Adrenal gland (tissue), 12 donors: Measurements from ENCODE around the gene PRAMEF15. TPM values are rescaled to one million over a fixed set of nuclear protein-coding genes. Genes with fewer than 3 reads are reported as not detected.
"Not testable (repeated sequence)": the region's sequence is repeated elsewhere in the genome, so short reads cannot be mapped to it uniquely, and the experiment has no call there.

ENCODE experiments used
- DNase-seq, 7 donors: peaks; one replicate each; pipeline ENCODE4 v3.0.0-alpha.2; 2019 to 2020
- H3K27ac ChIP-seq, 5 donors: fragments of 200-600 bp; sonication (generic) in 4 of 5; 1 replicate in 3 of 5; 2 replicates in 2 of 5; pipeline versions ENCODE4 v1.5.1 to v1.8.0; 2016 to 2020; ENCODE audit warnings: mild to moderate bottlenecking in 1 of 5
- H3K27me3 ChIP-seq: fragments of 200-600 bp; 2 replicates; pipeline ENCODE4 v1.8.0; 2021
- H3K36me3 ChIP-seq, 2 donors: fragments of 200-600 bp; replicated peaks in 1 of 2; 1 replicate in 1 of 2; 2 replicates in 1 of 2; pipeline versions ENCODE4 v1.5.1 to v1.8.0; 2018 to 2022
- H3K4me1 ChIP-seq, 2 donors: fragments of 200-600 bp; replicated peaks in 1 of 2; 1 replicate in 1 of 2; 2 replicates in 1 of 2; pipeline versions ENCODE4 v1.5.1 to v1.8.0; 2018 to 2021
- H3K4me3 ChIP-seq, 4 donors: fragments of 200-600 bp; sonication (generic) in 3 of 4; one replicate each; pipeline ENCODE4 v1.5.1; 2016 to 2018
- H3K9me3 ChIP-seq, 3 donors: fragments of 200-600 bp; sonication (generic) in 1 of 3; replicated peaks in 1 of 3; 1 replicate in 2 of 3; 2 replicates in 1 of 3; pipeline versions ENCODE4 v1.5.1 to v1.8.0; 2016 to 2021
- CTCF ChIP-seq, 6 experiments: fragments of 450-650 bp in 4 of 6; fragments of 200-600 bp in 2 of 6; sonication (generic) in 1 of 6; IDR thresholded peaks; 1 replicate in 5 of 6; 2 replicates in 1 of 6; pipeline versions ENCODE4 v1.5.1 to v1.8.0; 2016 to 2021; ENCODE audit warnings: antibody characterized with exemption in 6 of 6, mild to moderate bottlenecking in 2 of 6, moderate library complexity in 1 of 6
- WGBS, 4 donors: extraction: QIAGEN DNeasy Blood & Tissue Kit in 2 of 4; methylation state at CpG; one replicate each; pipeline versions ENCODE4 v1.1.5 to v1.1.7; 2013 to 2017; 5-methylcytosine and 5-hydroxymethylcytosine counted together
- intact Hi-C, 2 donors: fragments of 100-400 bp; cut with DNase I; formaldehyde crosslinking; loops; one replicate each; pipeline versions ENCODE4 v1.14.1 to v1.15.0; 2022 to 2023
- polyA plus RNA-seq, 3 donors: library from polyadenylated mRNA; stranded (reverse); fragments of 200-250 nt in 2 of 3; fragments of 350-450 nt in 1 of 3; fragmentation: Illumina TruSeq in 1 of 3; extraction: RNeasy Lipid Tissue Mini Kit (QIAGEN cat#74804) in 1 of 3; gene quantifications; one replicate each; pipeline ENCODE4 v1.2.3, GENCODE V29; 2013 to 2014
- small RNA-seq, 2 donors: library from RNA; depleted of rRNA; stranded (forward); fragments of <200 nt; gene quantifications; one replicate each; pipeline ENCODE3, GENCODE V24; 2016
- total RNA-seq, 9 donors: library from RNA; depleted of rRNA in 4 of 9; stranded (reverse); fragments of >200 nt in 4 of 9; fragments of 120-200 nt in 1 of 9; fragmentation: NEBNext Ultra II Directional in 1 of 9; extraction: Animal tissue kit (Norgen Biotek cat#: 25700) in 1 of 9; gene quantifications; one replicate each; pipeline versions ENCODE4 v1.1.0 to v1.2.4, GENCODE V29; 2013 to 2023
- donor health status: healthy with polysubstance abuse.
- donor health status: Bipolar disorder and iron deficiency.
- donor health status: DM: yes; HTN: yes; CAD: no.
- donor health status: DM: no; HTN: no; CAD: no.
- donor health status: DM: no; HTN: no; CAD: no.
- donor health status: DM: yes; HTN: yes; CAD: no.

Gene PRAMEF15
- total and polyA plus RNA-seq, 12 donors, result not detected

GRCh38 chr1:13368544-13368943 is 53.2 kb downstream of the PRAMEF15 start:
- 44 to 62% (median 59%) methylated on average over 3 to 4 of the region's 4 CpGs for WGBS, 4 donors
- H3K4me3 ChIP-seq, H3K27ac ChIP-seq, H3K9me3 ChIP-seq, H3K27me3 ChIP-seq, H3K36me3 ChIP-seq, H3K4me1 ChIP-seq, intact Hi-C loops: not testable (repeated sequence)
- peak in 6 of 7 donors; percentile 23 to 64 (median 50) for DNase-seq
- peak in 4 of 6 experiments; percentile 22 to 27 (median 24) for TF ChIP-seq CTCF (IDR thresholded peaks at IDR 0.05)

Small RNA genes lying within 50 kb of the gene (small RNA-seq; reads per million reads assigned to genes)
- 0 reads per million in 2 donors for gene RNU6-771P

Other genes with a start within 250 kb of the PRAMEF15 start
- gene PRAMEF25, start 244.8 kb upstream of the PRAMEF15 start, total RNA-seq, result not detected
- gene PRAMEF25, start 244.8 kb upstream of the PRAMEF15 start, polyA plus RNA-seq, result not detected
- gene HNRNPCL2, start 198.7 kb upstream of the PRAMEF15 start, total RNA-seq, result not detected
- gene HNRNPCL2, start 198.7 kb upstream of the PRAMEF15 start, polyA plus RNA-seq, result not detected
- not detected for gene PRAMEF26, start 159.6 kb upstream of the PRAMEF15 start, total RNA-seq
- not detected for gene PRAMEF26, start 159.6 kb upstream of the PRAMEF15 start, polyA plus RNA-seq
- not detected for gene HNRNPCL4, start 149.9 kb upstream of the PRAMEF15 start, total RNA-seq
- gene HNRNPCL4, start 149.9 kb upstream of the PRAMEF15 start, polyA plus RNA-seq, result not detected
- not detected for gene PRAMEF9, start 143.7 kb upstream of the PRAMEF15 start, total RNA-seq
- gene PRAMEF9, start 143.7 kb upstream of the PRAMEF15 start, polyA plus RNA-seq, result not detected
- not detected for gene PRAMEF13, start 114.2 kb upstream of the PRAMEF15 start, total RNA-seq
- not detected for gene PRAMEF13, start 114.2 kb upstream of the PRAMEF15 start, polyA plus RNA-seq
- gene PRAMEF18, start 89.4 kb upstream of the PRAMEF15 start, total RNA-seq, result not detected
- gene PRAMEF18, start 89.4 kb upstream of the PRAMEF15 start, polyA plus RNA-seq, result not detected
- not detected for gene PRAMEF5, start 61.4 kb upstream of the PRAMEF15 start, total RNA-seq
- not detected for gene PRAMEF5, start 61.4 kb upstream of the PRAMEF15 start, polyA plus RNA-seq
- gene PRAMEF8, start 30.4 kb upstream of the PRAMEF15 start, total RNA-seq, result not detected
- gene PRAMEF8, start 30.4 kb upstream of the PRAMEF15 start, polyA plus RNA-seq, result not detected
- gene PRAMEF33, start 12.0 kb upstream of the PRAMEF15 start, total RNA-seq, result not detected
- gene PRAMEF33, start 12.0 kb upstream of the PRAMEF15 start, polyA plus RNA-seq, result not detected
- gene PRAMEF14, start 31.6 kb downstream of the PRAMEF15 start, total RNA-seq, result not detected
- not detected for gene PRAMEF14, start 31.6 kb downstream of the PRAMEF15 start, polyA plus RNA-seq
- gene PRAMEF19, start 56.4 kb downstream of the PRAMEF15 start, total RNA-seq, result not detected
- gene PRAMEF19, start 56.4 kb downstream of the PRAMEF15 start, polyA plus RNA-seq, result not detected
- not detected for gene PRAMEF17, start 74.1 kb downstream of the PRAMEF15 start, total RNA-seq
- not detected for gene PRAMEF17, start 74.1 kb downstream of the PRAMEF15 start, polyA plus RNA-seq
- not detected for gene PRAMEF20, start 94.9 kb downstream of the PRAMEF15 start, total RNA-seq
- gene PRAMEF20, start 94.9 kb downstream of the PRAMEF15 start, polyA plus RNA-seq, result not detected
- gene LRRC38, start 198.4 kb downstream of the PRAMEF15 start, total RNA-seq, result 10 to 100 TPM in 3 of 9 donors, 1 to 10 TPM in 6; 3.2 to 60.3 (median 9.5) TPM
- 10 to 100 TPM in 1 of 3 donors, 1 to 10 TPM in 2; 5.6 to 10.0 (median 9.7) TPM for gene LRRC38, start 198.4 kb downstream of the PRAMEF15 start, polyA plus RNA-seq